ENCODE data around the gene CUTC.

DNA sequence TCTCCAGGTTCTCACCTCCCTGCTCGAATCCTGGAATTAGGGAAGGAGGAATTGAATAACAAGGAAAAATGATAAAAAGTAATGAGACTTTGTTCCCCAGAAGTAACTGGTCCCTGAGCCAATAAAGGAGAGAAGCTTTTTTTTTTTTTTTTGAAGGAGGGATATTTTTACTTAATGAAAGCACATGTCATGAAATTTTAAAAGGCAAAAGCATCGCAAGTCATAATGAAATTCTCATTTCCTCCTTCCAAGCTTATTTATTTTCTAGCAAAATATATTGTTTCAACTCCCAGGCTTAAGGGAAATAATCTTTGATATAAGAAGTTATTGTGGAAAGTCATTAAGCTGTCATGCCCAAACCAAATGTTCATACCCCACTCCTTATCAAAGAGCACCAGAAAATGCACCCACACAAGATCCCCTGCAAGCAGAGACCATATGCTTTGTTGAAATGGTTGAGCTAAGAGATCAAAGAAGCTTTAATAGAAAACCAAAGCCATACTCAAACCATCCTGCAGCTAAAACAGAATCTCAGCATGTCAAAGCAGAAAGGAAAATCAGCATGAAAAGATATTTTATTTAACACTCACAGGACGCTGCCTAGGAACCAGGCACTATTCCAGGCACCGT lies 33.8 kb downstream of the CUTC start:
- TF ChIP-seq, protein P1, sequence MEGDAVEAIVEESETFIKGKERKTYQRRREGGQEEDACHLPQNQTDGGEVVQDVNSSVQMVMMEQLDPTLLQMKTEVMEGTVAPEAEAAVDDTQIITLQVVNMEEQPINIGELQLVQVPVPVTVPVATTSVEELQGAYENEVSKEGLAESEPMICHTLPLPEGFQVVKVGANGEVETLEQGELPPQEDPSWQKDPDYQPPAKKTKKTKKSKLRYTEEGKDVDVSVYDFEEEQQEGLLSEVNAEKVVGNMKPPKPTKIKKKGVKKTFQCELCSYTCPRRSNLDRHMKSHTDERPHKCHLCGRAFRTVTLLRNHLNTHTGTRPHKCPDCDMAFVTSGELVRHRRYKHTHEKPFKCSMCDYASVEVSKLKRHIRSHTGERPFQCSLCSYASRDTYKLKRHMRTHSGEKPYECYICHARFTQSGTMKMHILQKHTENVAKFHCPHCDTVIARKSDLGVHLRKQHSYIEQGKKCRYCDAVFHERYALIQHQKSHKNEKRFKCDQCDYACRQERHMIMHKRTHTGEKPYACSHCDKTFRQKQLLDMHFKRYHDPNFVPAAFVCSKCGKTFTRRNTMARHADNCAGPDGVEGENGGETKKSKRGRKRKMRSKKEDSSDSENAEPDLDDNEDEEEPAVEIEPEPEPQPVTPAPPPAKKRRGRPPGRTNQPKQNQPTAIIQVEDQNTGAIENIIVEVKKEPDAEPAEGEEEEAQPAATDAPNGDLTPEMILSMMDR (IDR thresholded peaks at IDR 0.05), result no peak
- TF ChIP-seq POLR2A (IDR thresholded peaks at IDR 0.05), result no peak

Data from Peyer's patch (tissue), 4 donors.